Activated naive CD4-positive, alpha-beta T cell treated with anti-CD3 and anti-CD28 coated beads, Interleukin-2, amount 50 U/mL, for 72 hours (primary cell): ENCODE data around the gene ECE2. TPM values are rescaled to one million over a fixed set of nuclear protein-coding genes. Genes with fewer than 3 reads are reported as not detected.
"Not testable (repeated sequence)": the region's sequence is repeated elsewhere in the genome, so short reads cannot be mapped to it uniquely, and the experiment has no call there.

Experiments
- ATAC-seq, 2 donors: fragments of 150-1000 bp; cut with Tn5 transposase; 2 replicates each; pipeline ENCODE4 v1.10.0; 2021; ENCODE audit warnings: mild to moderate bottlenecking in 2 of 2, moderate library complexity in 2 of 2
- DNase-seq, 2 donors: peaks; one replicate each; pipeline ENCODE4 v3.0.0; 2021 to 2022; ENCODE audit warnings: low spot score in 2 of 2
- H3K27ac Mint-ChIP-seq, 2 donors: one replicate each; pipeline ENCODE4 v1.8.0; 2022; ENCODE audit warnings: mild to moderate bottlenecking in 2 of 2, mixed read lengths in 2 of 2
- H3K36me3 Mint-ChIP-seq, 2 donors: one replicate each; pipeline ENCODE4 v1.8.0; 2022; ENCODE audit warnings: mixed read lengths in 2 of 2
- H3K9me3 Mint-ChIP-seq, 2 donors: one replicate each; pipeline ENCODE4 v1.8.0; 2022; ENCODE audit warnings: mixed read lengths in 2 of 2
- total RNA-seq, 2 donors: library from RNA; stranded (reverse); gene quantifications; one replicate each; pipeline ENCODE4 v1.2.3, GENCODE V29; 2022

Gene ECE2
- total RNA-seq, 2 donors from 2014 or later = 0.18 TPM; not detected in 1

DNA sequence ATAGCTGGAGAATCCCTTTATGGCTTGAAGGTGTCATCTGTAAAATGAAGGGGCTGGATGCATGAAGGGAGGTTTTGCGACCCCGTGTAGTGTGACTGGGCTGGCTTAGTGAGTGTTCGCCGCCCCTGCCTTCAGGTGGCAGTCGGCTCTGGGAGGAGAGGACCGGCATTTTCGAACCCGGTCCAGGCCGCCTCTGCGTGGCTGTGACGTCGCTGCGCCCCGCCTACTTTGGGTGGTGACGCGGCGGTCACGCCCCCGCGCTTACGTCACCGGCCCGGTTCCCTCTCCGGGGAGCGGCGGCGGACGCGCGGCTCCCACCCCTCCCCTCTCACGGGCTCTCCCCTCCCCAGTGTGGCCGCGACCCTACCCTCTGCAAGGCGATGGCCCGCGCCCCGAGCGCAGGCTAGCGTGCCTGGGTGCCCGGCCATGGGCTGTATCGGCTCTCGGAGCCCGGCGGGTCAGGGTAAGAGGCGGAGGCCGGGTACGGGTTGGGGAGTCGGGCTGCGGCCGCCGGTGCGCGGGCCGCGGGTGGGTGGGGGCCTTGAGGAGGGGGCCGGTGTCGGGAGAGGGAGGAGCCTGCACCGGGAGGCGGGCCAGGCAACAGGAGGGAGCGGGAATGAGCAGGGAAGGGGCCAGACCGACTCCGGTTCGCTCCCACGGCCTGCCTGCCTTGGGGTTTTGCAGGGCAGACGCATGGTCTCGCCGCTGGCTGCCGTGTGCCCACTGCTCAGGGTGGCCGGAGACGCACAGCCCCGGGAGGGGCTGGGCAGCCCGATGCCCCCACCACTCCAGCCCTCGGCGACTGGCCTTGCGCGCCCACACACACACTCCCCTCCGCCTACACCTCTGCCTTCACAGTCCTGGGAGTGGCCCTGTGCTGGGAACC lies 60.1 kb downstream of the ECE2 start:
- Mint-ChIP-seq H3K36me3 (peaks cover 0 to 4% of the 10 kb centered on the region in 2 donors), H3K27ac (peak overlapping the region; percentile 85 to 92), H3K9me3 (no peaks in the 10 kb centered on the region)
- ATAC-seq = peak; percentile 51 to 66
- peak; percentile 85 to 89 for DNase-seq

DNA sequence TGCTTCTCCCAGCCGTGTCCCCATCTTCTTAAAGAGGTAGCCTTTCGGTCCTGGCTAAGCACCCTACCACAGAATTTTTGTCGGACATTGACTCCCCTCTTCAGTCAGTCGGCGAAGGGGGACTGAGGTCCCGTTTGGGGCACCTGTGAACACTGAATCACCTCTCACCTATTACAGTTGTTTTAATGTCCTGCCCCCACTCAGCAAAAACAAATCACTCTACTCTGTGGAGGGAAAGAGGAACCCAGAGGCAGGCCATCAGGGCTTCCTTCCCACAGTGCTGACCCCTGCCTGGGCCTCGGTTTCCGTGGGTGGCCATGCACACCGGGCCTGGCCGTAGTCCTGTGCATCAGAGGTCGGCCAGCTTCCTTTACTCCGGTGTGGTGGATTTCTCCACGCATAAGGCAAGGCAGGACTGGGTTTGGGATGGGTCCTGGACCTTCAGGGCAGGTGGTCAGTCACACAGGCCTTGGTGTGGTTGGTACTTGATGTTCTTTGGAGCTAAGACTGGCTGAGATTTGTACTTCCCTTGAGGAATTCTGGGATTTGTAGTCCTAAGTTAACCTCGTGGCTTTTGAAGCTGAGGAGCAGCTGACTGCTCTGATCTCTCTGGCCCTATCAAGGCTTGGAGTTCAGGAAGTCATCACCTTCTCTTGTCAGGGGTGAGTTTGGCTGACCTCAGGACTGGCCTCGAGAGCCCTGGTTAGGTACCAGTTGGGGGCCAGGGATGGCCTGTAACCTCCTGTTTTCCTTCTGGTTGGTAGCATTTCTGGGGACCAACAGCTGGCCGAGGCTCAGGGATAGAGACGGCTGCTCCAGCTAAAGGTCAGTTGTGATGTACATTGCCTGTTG lies 61.0 kb downstream of the ECE2 start:
- peak in 1 of 2 donors; percentile 0 for ATAC-seq
- H3K9me3 Mint-ChIP-seq = no peaks in the 10 kb centered on the region

DNA sequence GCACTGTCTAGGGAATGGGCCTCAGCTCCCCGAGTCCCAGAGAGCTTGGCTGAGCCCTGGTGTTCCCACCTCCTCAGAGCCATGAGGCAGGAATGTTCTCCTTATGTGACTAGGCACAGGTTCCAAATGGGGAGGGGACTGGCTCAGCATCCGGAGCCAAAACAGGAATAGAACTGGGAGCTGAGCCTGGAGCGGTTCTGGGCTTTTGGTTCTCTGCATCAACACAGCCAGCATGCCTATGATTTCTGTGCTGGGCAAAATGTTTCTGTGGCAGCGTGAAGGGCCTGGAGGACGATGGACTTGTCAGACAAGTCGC lies 61.5 kb downstream of the ECE2 start, which contains the start of gene FAM131A:
Gene FAM131A, plus strand, starts transcription at position 202 of the 316 bp plus-strand sequence. Its CDS starts 31 bp downstream, at position 233.
- DNase-seq (no peak), ATAC-seq (no peak)
- peak within 1 kb of the TSS; percentile 60 to 87 for H3K27ac Mint-ChIP-seq
- H3K9me3 Mint-ChIP-seq = no peaks in the 10 kb centered on the region
- no peaks in the 10 kb centered on the region for H3K36me3 Mint-ChIP-seq

More for the DNA sequence above, 61.0 kb downstream of the ECE2 start:
- no peaks in the 10 kb centered on the region for H3K36me3 Mint-ChIP-seq
- peak overlapping the region; percentile 60 to 87 for H3K27ac Mint-ChIP-seq
- DNase-seq = no peak

- Mint-ChIP-seq H3K27ac (peak overlapping the region in 1 of 2 donors; percentile 60), H3K36me3 (no peaks in the 10 kb centered on the region), H3K9me3 (no peaks in the 10 kb centered on the region)
- no peak for ATAC-seq
- DNase-seq = no peak
Observed at GRCh38 chr3:184337981-184338380, 62.2 kb downstream of the ECE2 start.

DNA sequence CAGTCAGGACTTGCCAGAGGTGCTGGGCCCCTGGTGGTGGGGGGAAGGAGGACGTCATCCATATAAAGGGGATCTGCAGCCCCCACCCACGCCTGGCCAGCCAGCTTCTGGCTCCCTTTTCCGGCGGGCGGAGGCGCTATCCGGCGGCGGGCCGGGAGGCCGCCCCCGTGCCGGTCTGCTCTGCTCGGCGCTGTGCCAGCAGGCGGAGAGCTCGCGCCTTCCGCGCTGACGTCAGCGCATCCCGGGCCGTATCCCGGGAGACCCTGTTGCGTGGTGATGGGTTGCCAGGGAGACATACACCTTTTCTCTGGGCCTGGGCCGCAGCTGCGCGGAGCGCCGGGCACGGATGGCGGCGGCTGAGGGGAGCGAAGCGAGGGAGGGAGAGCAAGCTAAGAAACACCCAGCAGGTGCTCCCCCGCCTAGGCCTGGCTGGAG lies 62.7 kb downstream of the ECE2 start:
- Mint-ChIP-seq H3K27ac (peak overlapping the region in 1 of 2 donors; percentile 36), H3K36me3 (no peaks in the 10 kb centered on the region), H3K9me3 (no peaks in the 10 kb centered on the region)
- ATAC-seq (no peak), DNase-seq (no peak)

DNA sequence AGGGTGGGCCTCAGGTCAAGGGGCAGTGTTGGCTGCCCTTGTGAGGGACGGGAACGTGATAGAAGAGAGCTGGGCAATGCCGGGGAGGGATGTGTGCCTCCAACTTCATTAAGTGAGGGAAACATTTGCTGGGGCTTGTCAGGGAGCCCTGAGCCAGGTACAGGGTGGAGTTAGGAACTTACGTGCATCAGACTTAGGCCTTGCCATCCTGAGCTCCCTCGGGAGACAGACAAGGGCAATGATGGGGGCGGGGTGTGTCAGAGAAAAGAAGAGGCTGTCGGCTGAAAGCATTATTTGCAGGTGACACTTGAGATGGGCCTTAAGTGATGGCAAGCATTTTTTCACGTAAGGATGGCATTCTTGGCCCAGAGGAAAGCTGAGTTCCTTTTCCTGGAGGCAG lies 63.2 kb downstream of the ECE2 start:
- DNase-seq (no peak), ATAC-seq (no peak)
- Mint-ChIP-seq H3K27ac (peak overlapping the region in 1 of 2 donors; percentile 36), H3K36me3 (no peaks in the 10 kb centered on the region), H3K9me3 (no peaks in the 10 kb centered on the region)

DNA sequence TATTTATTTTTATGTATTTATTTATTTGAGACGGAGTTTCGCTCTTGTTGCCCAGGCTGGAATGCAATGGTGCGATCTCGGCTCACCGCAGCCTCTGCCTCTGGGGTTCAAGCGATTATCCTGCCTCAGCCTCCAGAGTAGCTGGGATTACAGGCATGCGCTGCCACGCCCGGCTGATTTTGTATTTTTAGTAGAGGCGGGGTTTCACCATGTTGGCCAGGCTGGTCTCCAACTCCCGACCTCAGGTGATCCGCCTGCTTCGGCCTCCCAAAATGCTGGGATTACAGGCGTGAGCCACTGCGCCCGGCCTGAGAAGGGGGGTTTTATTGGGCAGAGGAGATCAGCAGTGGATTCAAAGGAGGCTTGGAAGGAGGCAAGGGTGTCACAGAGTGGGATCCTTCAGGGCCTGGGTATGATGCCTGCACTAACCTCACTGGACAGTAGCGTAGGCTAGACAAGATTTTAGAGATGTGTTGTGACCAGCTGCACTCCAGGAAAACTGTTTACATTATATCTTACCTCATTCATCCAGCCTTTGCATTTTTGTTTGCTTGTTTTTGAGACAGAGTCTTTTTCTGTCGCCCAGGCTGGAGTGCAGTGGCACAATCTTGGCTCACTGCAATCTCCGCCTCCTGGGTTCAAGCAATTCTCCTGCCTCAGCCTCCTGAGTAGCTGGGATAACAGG lies 63.8 kb downstream of the ECE2 start:
- ATAC-seq, H3K36me3 Mint-ChIP-seq, H3K27ac Mint-ChIP-seq, H3K9me3 Mint-ChIP-seq, DNase-seq: not testable (repeated sequence)

DNA sequence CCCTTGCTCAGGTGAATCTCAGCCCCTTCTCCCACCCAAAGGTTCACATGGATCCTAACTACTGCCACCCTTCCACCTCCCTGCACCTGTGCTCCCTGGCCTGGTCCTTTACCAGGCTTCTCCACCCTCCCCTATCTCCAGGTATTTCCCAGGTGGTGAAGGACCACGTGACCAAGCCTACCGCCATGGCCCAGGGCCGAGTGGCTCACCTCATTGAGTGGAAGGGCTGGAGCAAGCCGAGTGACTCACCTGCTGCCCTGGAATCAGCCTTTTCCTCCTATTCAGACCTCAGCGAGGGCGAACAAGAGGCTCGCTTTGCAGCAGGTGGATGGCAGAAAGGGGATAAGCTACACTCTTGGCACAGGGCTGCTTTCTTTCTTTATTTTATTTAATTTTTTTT lies 66.1 kb downstream of the ECE2 start:
- ATAC-seq (no peak), DNase-seq (no peak)
- Mint-ChIP-seq H3K36me3 (no peaks in the 10 kb centered on the region), H3K9me3 (no peaks in the 10 kb centered on the region), H3K27ac (no peak overlapping the region)

Other genes with a start within 250 kb of the ECE2 start
- not detected for gene HTR3D, start 244.3 kb upstream of the ECE2 start, total RNA-seq
- gene HTR3C, start 223.0 kb upstream of the ECE2 start, total RNA-seq = not detected
- gene HTR3E, start 179.0 kb upstream of the ECE2 start, total RNA-seq = not detected
- 10 to 100 TPM; 48.6 to 56.1 TPM for gene EIF2B5, start 140.7 kb upstream of the ECE2 start, total RNA-seq
- gene DVL3, start 120.6 kb upstream of the ECE2 start, total RNA-seq = 10 to 100 TPM; 30.1 to 41.7 TPM
- gene AP2M1, start 101.2 kb upstream of the ECE2 start, total RNA-seq = 100 to 1,000 TPM; 207 to 288 TPM
- gene ABCF3, start 89.8 kb upstream of the ECE2 start, total RNA-seq = 10 to 100 TPM; 76.6 to 81.3 TPM
- gene VWA5B2, start 46.4 kb upstream of the ECE2 start, total RNA-seq = not detected
- gene ALG3, start 27.1 kb upstream of the ECE2 start, total RNA-seq = 10 to 100 TPM; 35.5 to 35.8 TPM
- gene EEF1AKMT4, start 26.4 kb upstream of the ECE2 start, total RNA-seq = 1 to 10 TPM; 8.3 to 9.9 TPM
- under 1 TPM; 0.18 to 0.34 TPM for gene CAMK2N2, start 14.5 kb upstream of the ECE2 start, total RNA-seq
- 100 to 1,000 TPM; 241 to 252 TPM for gene PSMD2, start 23.2 kb downstream of the ECE2 start, total RNA-seq
- 100 to 1,000 TPM; 256 to 376 TPM for gene EIF4G1, start 38.6 kb downstream of the ECE2 start, total RNA-seq
- 1 to 10 TPM; 4.1 to 6.8 TPM for gene FAM131A, start 61.6 kb downstream of the ECE2 start, total RNA-seq
- gene CLCN2, start 85.6 kb downstream of the ECE2 start, total RNA-seq = 10 to 100 TPM in 1 of 2 donors, 1 to 10 TPM in 1; 6.5 to 13.9 TPM
- gene POLR2H, start 85.7 kb downstream of the ECE2 start, total RNA-seq = 100 to 1,000 TPM; 112 to 177 TPM
- gene THPO, start 102.2 kb downstream of the ECE2 start, total RNA-seq = not detected
- gene CHRD, start 104.0 kb downstream of the ECE2 start, total RNA-seq = under 1 TPM in 1 of 2 donors, not detected in 1; 0.49 TPM